DOHH2 (cell line): ENCODE results near the gene ELK3.

Experiments
- CTCF ChIP-seq: fragments of 200-600 bp; sonication (generic); IDR thresholded peaks from one replicate; pipeline ENCODE4 v1.5.1; 2014; ENCODE audit warnings: antibody characterized with exemption, mild to moderate bottlenecking, low read depth, low read length; ENCODE audit not compliant: poor library complexity, severe bottlenecking
- EZH2phosphoT487 ChIP-seq: fragments of 200-600 bp; sonication (generic); IDR thresholded peaks from 2 replicates; pipeline ENCODE4 v1.6.1; 2017; ENCODE audit warnings: borderline replicate concordance, mild to moderate bottlenecking, antibody characterized with exemption, low read length, moderate library complexity, mixed read lengths

- TF ChIP-seq CTCF, result no peak
- TF ChIP-seq EZH2phosphoT487, result no peak
These were observed 23.8 kb upstream of the ELK3 start for GRCh38 chr12:96170328-96170727.
